Measurements from ENCODE around the gene PRKN.

Gene PRKN

GRCh38 chr6:161548713-161549296 is 1178.8 kb downstream of the PRKN start:
- CTCF ChIA-PET, result interaction anchor here (0.7 to 1.3 kb wide), 2 partner anchors 289 to 1764 kb away, joined by 3 read pairs; no protein-coding TSS in a partner anchor
- H3K27ac ChIP-seq (ENCODE audit: extremely low read depth, low read depth, low read length), result no peak overlapping the region
- no peak overlapping the region for H3K4me3 ChIP-seq (ENCODE audit: low read depth, low read length)
- no peaks in the 10 kb centered on the region for H3K36me3 ChIP-seq (ENCODE audit: control insufficient read depth in 2 of 2, insufficient read depth in 1 of 2, low read length in 2 of 2)
- TF ChIP-seq ZNF670 (tag by site-specific recombination; IDR thresholded peaks at IDR 0.05; ENCODE audit: low read depth) (no peak), SP3 (tag by site-specific recombination; IDR thresholded peaks at IDR 0.05) (no peak), ZNF404 (tag by site-specific recombination; IDR thresholded peaks at IDR 0.05) (no peak), HOXA7 (CRISPR knock-in tag; IDR thresholded peaks at IDR 0.05; ENCODE audit: borderline replicate concordance) (no peak), HOXD13 (CRISPR knock-in tag; IDR thresholded peaks at IDR 0.05; ENCODE audit: borderline replicate concordance) (no peak), YY1 (tag by site-specific recombination; IDR thresholded peaks at IDR 0.05) (no peak), YY2 (tag by site-specific recombination; IDR thresholded peaks at IDR 0.05) (no peak), ZBTB26 (tag by site-specific recombination; optimal IDR thresholded peaks at IDR 0.05) (no peak), ZNF518A (tag by site-specific recombination; conservative IDR thresholded peaks at IDR 0.05; ENCODE audit: low read depth) (no peak), ZNF777 (tag by site-specific recombination; IDR thresholded peaks at IDR 0.05; ENCODE audit: borderline replicate concordance) (no peak), IKZF3 (tag by site-specific recombination; IDR thresholded peaks at IDR 0.05) (no peak)
- H3K9me3 ChIP-seq (ENCODE audit: control insufficient read depth, insufficient read depth, low read depth, low read length), result no peaks in the 10 kb centered on the region
- H3K4me1 ChIP-seq (ENCODE audit: control insufficient read depth, insufficient read depth, low read length), result no peaks in the 10 kb centered on the region
- POLR2A ChIA-PET, result no interaction called here

- Histone ChIP-seq H3K4me1 (ENCODE audit: control insufficient read depth, insufficient read depth, low read length) (no peaks in the 10 kb centered on the region), H3K9me3 (ENCODE audit: control insufficient read depth, insufficient read depth, low read depth, low read length) (no peaks in the 10 kb centered on the region), H3K4me3 (ENCODE audit: low read depth, low read length) (no peak overlapping the region), H3K27ac (ENCODE audit: extremely low read depth, low read depth, low read length) (no peak overlapping the region), H3K36me3 (ENCODE audit: control insufficient read depth in 2 of 2, insufficient read depth in 1 of 2, low read length in 2 of 2) (no peaks in the 10 kb centered on the region)
- ChIA-PET CTCF (interaction anchor here (1.3 kb wide), 1 partner anchor 290 kb away, joined by 3 read pairs; no protein-coding TSS in a partner anchor), POLR2A (no interaction called here)
- no peak for TF ChIP-seq ZNF311 (tag by site-specific recombination; IDR thresholded peaks at IDR 0.05; ENCODE audit: borderline replicate concordance)
- no peak for TF ChIP-seq ZNF404 (tag by site-specific recombination; IDR thresholded peaks at IDR 0.05)
- TF ChIP-seq ZNF510 (tag by site-specific recombination; IDR thresholded peaks at IDR 0.05; ENCODE audit: insufficient replicate concordance), result no peak
- no peak for TF ChIP-seq ZNF138 (tag by site-specific recombination; IDR thresholded peaks at IDR 0.05; ENCODE audit: borderline replicate concordance)
- no peak for TF ChIP-seq GLIS2 (tag by site-specific recombination; IDR thresholded peaks at IDR 0.05)
- TF ChIP-seq TRIM28 (IDR thresholded peaks at IDR 0.05; ENCODE audit: borderline replicate concordance, low read length), result peak; percentile 63; the same call in 1 of the 2 replicates
- no peak for TF ChIP-seq ZNF610 (tag by site-specific recombination; IDR thresholded peaks at IDR 0.05; ENCODE audit: borderline replicate concordance)
- TF ChIP-seq, protein P1, sequence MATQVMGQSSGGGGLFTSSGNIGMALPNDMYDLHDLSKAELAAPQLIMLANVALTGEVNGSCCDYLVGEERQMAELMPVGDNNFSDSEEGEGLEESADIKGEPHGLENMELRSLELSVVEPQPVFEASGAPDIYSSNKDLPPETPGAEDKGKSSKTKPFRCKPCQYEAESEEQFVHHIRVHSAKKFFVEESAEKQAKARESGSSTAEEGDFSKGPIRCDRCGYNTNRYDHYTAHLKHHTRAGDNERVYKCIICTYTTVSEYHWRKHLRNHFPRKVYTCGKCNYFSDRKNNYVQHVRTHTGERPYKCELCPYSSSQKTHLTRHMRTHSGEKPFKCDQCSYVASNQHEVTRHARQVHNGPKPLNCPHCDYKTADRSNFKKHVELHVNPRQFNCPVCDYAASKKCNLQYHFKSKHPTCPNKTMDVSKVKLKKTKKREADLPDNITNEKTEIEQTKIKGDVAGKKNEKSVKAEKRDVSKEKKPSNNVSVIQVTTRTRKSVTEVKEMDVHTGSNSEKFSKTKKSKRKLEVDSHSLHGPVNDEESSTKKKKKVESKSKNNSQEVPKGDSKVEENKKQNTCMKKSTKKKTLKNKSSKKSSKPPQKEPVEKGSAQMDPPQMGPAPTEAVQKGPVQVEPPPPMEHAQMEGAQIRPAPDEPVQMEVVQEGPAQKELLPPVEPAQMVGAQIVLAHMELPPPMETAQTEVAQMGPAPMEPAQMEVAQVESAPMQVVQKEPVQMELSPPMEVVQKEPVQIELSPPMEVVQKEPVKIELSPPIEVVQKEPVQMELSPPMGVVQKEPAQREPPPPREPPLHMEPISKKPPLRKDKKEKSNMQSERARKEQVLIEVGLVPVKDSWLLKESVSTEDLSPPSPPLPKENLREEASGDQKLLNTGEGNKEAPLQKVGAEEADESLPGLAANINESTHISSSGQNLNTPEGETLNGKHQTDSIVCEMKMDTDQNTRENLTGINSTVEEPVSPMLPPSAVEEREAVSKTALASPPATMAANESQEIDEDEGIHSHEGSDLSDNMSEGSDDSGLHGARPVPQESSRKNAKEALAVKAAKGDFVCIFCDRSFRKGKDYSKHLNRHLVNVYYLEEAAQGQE (tag by site-specific recombination; IDR thresholded peaks at IDR 0.05), result no peak
- TF ChIP-seq, protein P2, sequence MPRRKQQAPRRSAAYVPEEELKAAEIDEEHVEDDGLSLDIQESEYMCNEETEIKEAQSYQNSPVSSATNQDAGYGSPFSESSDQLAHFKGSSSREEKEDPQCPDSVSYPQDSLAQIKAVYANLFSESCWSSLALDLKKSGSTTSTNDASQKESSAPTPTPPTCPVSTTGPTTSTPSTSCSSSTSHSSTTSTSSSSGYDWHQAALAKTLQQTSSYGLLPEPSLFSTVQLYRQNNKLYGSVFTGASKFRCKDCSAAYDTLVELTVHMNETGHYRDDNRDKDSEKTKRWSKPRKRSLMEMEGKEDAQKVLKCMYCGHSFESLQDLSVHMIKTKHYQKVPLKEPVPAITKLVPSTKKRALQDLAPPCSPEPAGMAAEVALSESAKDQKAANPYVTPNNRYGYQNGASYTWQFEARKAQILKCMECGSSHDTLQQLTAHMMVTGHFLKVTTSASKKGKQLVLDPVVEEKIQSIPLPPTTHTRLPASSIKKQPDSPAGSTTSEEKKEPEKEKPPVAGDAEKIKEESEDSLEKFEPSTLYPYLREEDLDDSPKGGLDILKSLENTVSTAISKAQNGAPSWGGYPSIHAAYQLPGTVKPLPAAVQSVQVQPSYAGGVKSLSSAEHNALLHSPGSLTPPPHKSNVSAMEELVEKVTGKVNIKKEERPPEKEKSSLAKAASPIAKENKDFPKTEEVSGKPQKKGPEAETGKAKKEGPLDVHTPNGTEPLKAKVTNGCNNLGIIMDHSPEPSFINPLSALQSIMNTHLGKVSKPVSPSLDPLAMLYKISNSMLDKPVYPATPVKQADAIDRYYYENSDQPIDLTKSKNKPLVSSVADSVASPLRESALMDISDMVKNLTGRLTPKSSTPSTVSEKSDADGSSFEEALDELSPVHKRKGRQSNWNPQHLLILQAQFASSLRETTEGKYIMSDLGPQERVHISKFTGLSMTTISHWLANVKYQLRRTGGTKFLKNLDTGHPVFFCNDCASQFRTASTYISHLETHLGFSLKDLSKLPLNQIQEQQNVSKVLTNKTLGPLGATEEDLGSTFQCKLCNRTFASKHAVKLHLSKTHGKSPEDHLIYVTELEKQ (tag by site-specific recombination; IDR thresholded peaks at IDR 0.05; ENCODE audit: borderline replicate concordance), result peak; percentile 17; the same call in 1 of the 2 replicates
- peak; percentile 31 for TF ChIP-seq SETDB1 (IDR thresholded peaks at IDR 0.05; ENCODE audit: insufficient read length, low read length)
- TF ChIP-seq ZNF621 (tag by site-specific recombination; IDR thresholded peaks at IDR 0.05), result no peak
- TF ChIP-seq WT1 (tag by site-specific recombination; IDR thresholded peaks at IDR 0.05), result peak; percentile 68
These were observed 1179.9 kb downstream of the PRKN start for GRCh38 chr6:161547617-161548016.
